GM20431 (cell line): ENCODE results near the gene SSMEM1.
"Not testable (repeated sequence)": the region's sequence is repeated elsewhere in the genome, so short reads cannot be mapped to it uniquely, and the experiment has no call there.

ENCODE experiments used
- in situ Hi-C: fragments of 300-500 bp; cut with MseI, MboI; formaldehyde crosslinking; loops from one replicate; pipeline ENCODE4 v1.15.0; 2020; ENCODE audit warnings: low sequenced_read_pairs; ENCODE audit not compliant: unreplicated experiment

Gene SSMEM1

DNA sequence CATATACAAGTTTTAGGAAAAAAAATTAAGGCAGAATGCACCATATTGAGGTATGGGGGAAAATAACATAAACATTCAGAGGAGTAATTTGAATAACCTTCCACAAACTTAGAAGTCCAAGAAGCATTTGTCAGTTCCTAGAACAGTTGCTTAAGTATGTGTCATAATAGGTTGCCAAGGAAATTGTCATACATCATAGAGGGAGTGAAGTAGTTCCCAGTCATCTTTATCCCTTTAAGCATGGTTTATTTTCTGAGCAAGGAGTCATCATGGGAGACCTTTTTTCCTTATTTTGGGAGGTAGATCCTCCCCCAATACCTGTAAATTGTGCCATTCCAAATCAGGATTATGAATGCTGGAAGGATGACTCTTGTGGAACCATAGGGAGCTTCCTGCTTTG, at the start of gene SSMEM1:
Gene SSMEM1 (plus strand): TSS at position 219 of the 400 bp plus-strand sequence. CDS start 51 bp downstream, at position 270.
- in situ Hi-C loops = no loop called here

- in situ Hi-C loops = no loop called here
These were observed 47.6 kb upstream of the SSMEM1 start for GRCh38 chr7:130160023-130160422.

- in situ Hi-C loops = no loop called here
These were observed 47.2 kb upstream of the SSMEM1 start for GRCh38 chr7:130160455-130160854.

- in situ Hi-C loops = no loop called here
These were observed 45.5 kb upstream of the SSMEM1 start for GRCh38 chr7:130162196-130162595.

GRCh38 chr7:130174237-130174959, 33.3 kb upstream of the SSMEM1 start:
- in situ Hi-C loops = no loop called here

- in situ Hi-C loops = no loop called here
These were observed 29.4 kb upstream of the SSMEM1 start for GRCh38 chr7:130178251-130178650.

DNA sequence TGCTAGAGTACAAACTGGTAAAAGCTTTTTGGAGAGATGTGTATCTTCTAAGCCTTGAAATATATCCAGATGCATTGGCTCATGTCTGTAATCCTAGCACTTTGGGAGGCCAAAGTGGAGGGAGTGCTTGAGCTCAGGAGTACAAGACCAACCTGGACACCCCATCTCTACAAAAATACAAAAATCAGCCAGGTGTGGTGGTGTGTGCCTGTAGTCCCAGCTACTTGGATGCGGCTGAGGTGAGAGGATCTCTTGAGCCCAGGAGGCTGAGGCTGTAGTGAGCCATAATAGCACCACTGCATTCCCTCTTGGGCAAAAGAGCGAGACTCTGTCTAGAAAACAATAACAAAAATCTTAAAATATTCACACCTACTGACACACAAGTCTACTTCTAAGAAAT, 28.0 kb upstream of the SSMEM1 start:
- in situ Hi-C loops = no loop called here

DNA sequence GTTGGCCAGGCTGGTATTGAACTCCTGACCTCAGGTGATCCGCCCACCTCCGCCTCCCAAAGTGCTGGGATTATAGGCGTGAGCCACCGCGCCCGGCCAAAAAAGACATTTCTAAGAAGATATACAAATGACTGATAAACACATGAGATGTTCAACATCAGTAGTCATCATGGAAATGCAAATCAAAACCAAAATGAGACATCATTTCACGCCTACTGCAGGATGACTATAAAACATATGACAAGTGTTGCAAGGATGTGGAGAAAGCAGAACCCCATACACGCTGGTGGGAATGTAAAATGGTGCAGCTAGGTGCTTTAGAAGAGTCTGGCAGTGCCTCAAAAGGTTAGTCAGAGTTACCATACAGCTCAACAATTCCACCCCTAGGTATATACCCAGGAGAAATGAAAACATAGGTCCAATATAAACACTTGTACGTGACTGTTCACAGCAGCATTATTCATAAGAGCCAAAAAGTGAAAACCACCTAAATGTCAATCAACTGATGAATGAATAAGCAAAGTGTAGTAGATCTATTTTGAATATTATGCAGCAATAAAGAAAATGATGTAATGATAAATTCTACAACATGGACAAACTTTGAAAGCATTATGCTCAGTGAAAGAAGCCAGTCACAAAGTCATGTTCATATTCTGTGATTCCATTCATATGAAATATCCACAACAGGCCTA, 26.9 kb upstream of the SSMEM1 start:
- in situ Hi-C loops = no loop called here

DNA sequence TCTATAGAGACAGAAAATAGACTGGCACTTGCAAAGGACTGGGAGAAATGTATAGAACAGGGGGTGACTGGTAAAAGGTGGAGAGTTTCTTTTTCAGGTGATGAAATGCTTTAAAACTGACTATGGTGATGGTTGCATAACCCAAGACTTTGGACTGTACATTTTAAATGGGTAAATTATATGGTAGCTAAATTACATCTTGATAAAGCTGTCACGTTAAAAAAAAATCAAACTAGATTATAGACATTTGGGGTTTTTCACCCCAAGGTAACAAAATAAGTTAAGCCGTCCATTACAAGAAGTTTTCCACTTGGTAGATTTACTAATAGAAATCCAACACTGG, 26.4 kb upstream of the SSMEM1 start:
- in situ Hi-C loops = no loop called here

DNA sequence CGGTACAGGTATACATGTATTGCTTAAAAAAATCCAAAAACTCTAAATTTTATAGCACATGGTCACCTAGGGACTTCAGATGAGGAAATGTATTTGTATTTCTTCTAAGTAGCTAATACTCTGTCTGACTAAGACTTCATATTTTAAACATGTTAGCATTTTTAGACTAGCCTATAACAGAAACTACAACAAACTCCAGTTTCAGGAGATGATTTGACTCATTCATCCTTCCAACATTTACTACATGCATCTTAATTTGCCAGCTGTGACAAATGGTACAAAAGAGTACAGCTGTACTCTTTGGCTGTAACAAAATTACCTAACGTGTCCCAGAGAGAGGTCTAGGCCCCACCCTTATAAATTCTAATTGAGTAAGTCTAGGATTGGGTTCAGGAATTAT, 24.7 kb upstream of the SSMEM1 start:
- in situ Hi-C loops = no loop called here

DNA sequence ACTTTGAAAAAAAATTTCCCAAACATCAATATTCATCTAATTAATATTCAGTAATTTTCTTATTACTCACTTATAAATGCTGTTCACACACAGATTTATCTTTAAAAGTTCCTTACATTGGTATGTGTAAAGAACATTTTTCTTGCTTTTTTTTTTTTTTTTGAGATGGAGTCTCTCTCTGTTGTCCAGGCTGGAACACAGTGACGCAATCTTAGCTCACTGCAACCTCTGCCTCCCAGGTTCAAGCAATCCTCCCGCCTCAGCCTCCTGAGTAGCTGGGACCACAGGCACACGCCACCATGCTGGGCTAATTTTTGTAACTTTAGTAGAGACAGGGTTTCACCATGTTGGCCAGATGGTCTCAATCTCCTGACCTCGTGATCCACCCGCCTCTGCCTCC, 23.3 kb upstream of the SSMEM1 start:
- in situ Hi-C loops = not testable (repeated sequence)

DNA sequence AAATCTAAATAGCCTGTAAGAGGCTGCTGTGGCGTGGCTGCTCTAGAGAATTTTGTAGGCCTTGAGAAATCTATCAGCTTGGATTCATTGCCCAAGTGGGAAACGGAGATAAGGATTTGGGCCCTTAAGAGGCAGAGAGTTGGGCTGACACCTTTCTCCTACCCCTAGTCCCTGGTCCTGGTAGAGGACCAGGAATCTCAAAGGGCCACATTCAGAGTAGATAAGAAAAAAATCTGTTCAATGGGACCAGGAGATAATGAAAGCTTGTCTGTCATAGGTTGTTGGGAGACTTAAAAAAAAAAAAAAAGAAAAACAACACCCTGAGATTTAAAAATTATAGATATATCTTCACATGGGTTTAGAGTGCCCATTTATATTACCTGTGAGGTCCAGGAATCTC, 20.3 kb upstream of the SSMEM1 start:
- in situ Hi-C loops = no loop called here

- in situ Hi-C loops = no loop called here
These were observed 18.3 kb upstream of the SSMEM1 start for GRCh38 chr7:130189343-130189742.

DNA sequence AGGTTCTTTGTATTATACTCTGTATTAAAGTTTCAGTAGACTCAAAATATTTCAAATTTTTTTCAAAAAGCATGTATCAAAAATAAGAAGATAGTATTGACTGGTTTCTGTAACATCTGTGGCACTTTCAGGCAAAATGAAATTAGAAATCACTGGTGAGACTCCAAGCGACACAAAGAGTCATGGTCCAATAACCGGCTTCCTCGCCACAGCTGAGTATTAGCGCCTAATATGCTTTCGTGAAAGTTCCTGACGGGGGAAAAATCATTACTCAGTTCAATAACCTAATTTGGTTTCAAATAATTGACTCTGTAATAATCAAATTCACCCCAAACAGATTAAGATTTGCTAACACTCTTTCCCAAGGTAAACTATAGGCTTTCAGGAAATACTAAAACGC, 15.9 kb upstream of the SSMEM1 start:
- in situ Hi-C loops = no loop called here

GRCh38 chr7:130195396-130195795, 12.3 kb upstream of the SSMEM1 start:
- in situ Hi-C loops = no loop called here

DNA sequence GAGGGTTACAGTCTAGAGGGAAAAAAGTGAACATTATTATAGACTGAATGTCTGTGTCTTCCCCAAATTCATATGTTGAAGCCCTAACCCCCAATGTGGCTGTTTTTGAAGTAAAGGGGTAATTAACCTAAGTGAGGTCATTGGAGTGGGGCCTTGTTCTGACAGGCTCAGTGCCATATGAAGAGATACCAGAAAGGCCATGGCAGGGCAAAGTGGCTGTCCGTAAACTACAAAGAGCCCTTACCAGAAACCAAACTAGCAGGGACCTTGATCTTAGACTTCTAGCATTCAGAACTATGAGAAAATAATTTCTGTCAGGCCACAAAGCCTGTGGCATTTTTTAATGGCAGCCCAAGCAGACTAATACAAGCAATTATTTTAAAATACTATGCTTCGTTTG, 11.2 kb upstream of the SSMEM1 start:
- in situ Hi-C loops = no loop called here

- in situ Hi-C loops = no loop called here
These were observed 10.6 kb upstream of the SSMEM1 start for GRCh38 chr7:130197094-130197493.

GRCh38 chr7:130201796-130202195, 5.9 kb upstream of the SSMEM1 start:
- in situ Hi-C loops = no loop called here

DNA sequence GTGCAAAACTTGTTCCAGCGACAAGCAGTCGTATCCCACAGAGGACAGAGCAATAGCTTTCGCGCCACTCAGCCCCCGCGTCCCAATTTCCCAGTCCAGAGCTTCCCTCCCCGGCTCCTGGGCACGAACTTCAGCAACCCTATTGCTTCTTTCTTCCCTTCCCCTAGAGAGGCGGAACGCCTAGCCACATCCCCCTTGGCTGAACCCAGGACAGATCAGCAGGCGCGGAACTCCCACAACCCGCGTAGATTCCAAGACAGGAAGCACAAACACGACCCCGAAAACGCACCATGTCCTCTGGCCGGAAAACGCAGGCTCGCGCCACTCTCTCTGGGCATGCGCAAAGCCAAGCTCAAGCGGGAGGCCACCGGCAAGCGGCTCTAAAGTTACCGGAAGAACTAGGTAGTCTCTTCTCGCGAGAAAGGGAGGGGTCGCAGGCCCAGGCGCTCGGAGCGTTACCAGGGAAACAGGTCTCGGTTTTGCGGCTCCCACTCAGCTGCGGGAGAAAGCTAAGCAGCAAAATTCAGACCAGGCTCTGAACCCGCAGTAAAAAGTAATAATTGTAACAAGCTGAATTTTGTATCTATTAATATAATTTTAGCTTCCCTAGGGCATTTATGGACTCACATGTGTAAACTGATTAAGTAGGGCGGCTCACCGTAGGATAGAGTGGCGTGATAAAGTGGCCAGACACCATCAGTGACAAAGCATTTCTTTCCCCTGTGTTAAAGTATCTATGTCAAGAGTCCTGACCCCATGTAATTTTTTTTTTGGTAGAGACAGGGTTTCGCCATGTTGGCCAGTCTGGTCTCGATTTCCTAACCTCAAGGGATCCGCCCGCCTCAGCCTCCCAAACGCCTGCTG, 2.3 kb upstream of the SSMEM1 start, which contains the start of gene TMEM209:
Gene TMEM209 (minus strand): TSS at position 323 of the 864 bp plus-strand sequence. CDS start 31 bp downstream, at position 292.
- in situ Hi-C loops = no loop called here

DNA sequence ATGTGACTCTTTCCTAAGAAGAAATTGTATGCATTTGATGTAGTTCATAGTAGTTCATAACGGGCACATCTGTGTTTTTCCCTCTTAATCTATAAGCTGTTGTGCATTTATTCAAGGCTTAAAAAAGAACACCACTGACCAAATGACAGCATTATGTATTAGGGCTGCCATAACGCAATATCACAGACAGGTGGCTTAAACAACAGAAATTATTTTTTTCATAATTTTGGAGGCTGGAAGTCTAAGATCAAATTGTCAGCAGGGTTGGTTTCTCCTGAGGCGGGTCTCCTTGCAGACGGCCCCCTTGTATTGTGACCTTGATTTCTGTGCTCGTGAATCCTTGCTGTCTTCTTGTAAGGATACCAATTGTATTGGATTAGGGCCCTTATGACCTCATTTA, 627 bp upstream of the SSMEM1 start:
- in situ Hi-C loops = no loop called here

GRCh38 chr7:130208516-130208915, 856 bp downstream of the SSMEM1 start:
- in situ Hi-C loops = no loop called here
